HEK293T (cell line): ENCODE data around the gene AHDC1.
"Not testable (repeated sequence)": the region's sequence is repeated elsewhere in the genome, so short reads cannot be mapped to it uniquely, and the experiment has no call there.

ENCODE experiments used
- CTCF ChIA-PET: fragments of 350-600 bp; formaldehyde crosslinking; extraction: SDS; loops from one replicate; lab custom pipeline; 2021; ENCODE audit warnings: antibody characterized with exemption, inconsistent platforms; lab: Yijun Ruan, JAX
- POLR2A ChIA-PET: fragments of 350-600 bp; formaldehyde crosslinking; extraction: SDS; loops from one replicate; lab custom pipeline; 2020; ENCODE audit warnings: antibody characterized with exemption, inconsistent platforms; lab: Yijun Ruan, JAX
- DNase-seq: peaks from one replicate; pipeline ENCODE4 v3.0.0; 2012; ENCODE audit warnings: mixed read lengths; ENCODE audit errors: extremely low spot score
- ARNT ChIP-seq: fragments of 450-650 bp; IDR thresholded peaks from 2 replicates; pipeline ENCODE4 v1.6.1; 2017; ENCODE audit warnings: mild to moderate bottlenecking
- BHLHE40 ChIP-seq: fragments of 450-650 bp; IDR thresholded peaks from 2 replicates; pipeline ENCODE4 v1.6.1; 2016; ENCODE audit warnings: mild to moderate bottlenecking, moderate library complexity, borderline replicate concordance
- CTBP1 ChIP-seq: fragments of 450-650 bp; IDR thresholded peaks from 2 replicates; pipeline ENCODE4 v1.6.1; 2016; ENCODE audit warnings: borderline replicate concordance
- ELF4 ChIP-seq: fragments of 450-650 bp; IDR thresholded peaks from 2 replicates; pipeline ENCODE4 v1.6.1; 2017; ENCODE audit warnings: antibody characterized with exemption
- FOXA1 ChIP-seq: fragments of 450-650 bp; IDR thresholded peaks from 2 replicates; pipeline ENCODE4 v1.6.1; 2016; ENCODE audit warnings: mild to moderate bottlenecking
- FOXK2 ChIP-seq: fragments of 450-650 bp; IDR thresholded peaks from 2 replicates; pipeline ENCODE4 v1.6.1; 2016; ENCODE audit warnings: mild to moderate bottlenecking
- FOXM1 ChIP-seq: fragments of 450-650 bp; IDR thresholded peaks from 2 replicates; pipeline ENCODE4 v1.6.1; 2017; ENCODE audit warnings: mild to moderate bottlenecking, borderline replicate concordance
- HDGF ChIP-seq: fragments of 450-650 bp; IDR thresholded peaks from 2 replicates; pipeline ENCODE4 v1.6.1; 2017; ENCODE audit warnings: antibody characterized with exemption, borderline replicate concordance
- L3MBTL2 ChIP-seq: fragments of 450-650 bp; conservative IDR thresholded peaks from 2 replicates; pipeline ENCODE4 v1.6.1; 2016; ENCODE audit warnings: mild to moderate bottlenecking
- LEF1 ChIP-seq: fragments of 450-650 bp; IDR thresholded peaks from 2 replicates; pipeline ENCODE4 v1.6.1; 2017; ENCODE audit warnings: mild to moderate bottlenecking, borderline replicate concordance
- NFRKB ChIP-seq: fragments of 450-650 bp; IDR thresholded peaks from 2 replicates; pipeline ENCODE4 v1.6.1; 2016; ENCODE audit warnings: mild to moderate bottlenecking, moderate library complexity
- PKNOX1 ChIP-seq: fragments of 450-650 bp; IDR thresholded peaks from 2 replicates; pipeline ENCODE4 v1.6.1; 2016
- SP1 ChIP-seq: fragments of 450-650 bp; IDR thresholded peaks from 2 replicates; pipeline ENCODE4 v1.6.1; 2017
- SUZ12 ChIP-seq: fragments of 450-650 bp; IDR thresholded peaks from 2 replicates; pipeline ENCODE4 v1.6.1; 2016; ENCODE audit warnings: mild to moderate bottlenecking
- TARDBP ChIP-seq: fragments of 450-650 bp; IDR thresholded peaks from 2 replicates; pipeline ENCODE4 v1.6.1; 2016
- ZNF384 ChIP-seq: fragments of 450-650 bp; IDR thresholded peaks from 2 replicates; pipeline ENCODE4 v1.6.1; 2016

AHDC1 gene

GRCh38 chr1:27633298-27633610 lies 29.3 kb upstream of the AHDC1 start:
- DNase-seq = no peak
- CTCF ChIA-PET = no interaction called here
- TF ChIP-seq TARDBP = no peak
- TF ChIP-seq SUZ12 = no peak
- TF ChIP-seq ZNF384 = no peak
- no peak for TF ChIP-seq NFRKB
- TF ChIP-seq FOXM1 = no peak
- TF ChIP-seq HDGF = no peak
- no peak for TF ChIP-seq ELF4
- TF ChIP-seq CTBP1 = no peak
- TF ChIP-seq FOXK2 = no peak
- TF ChIP-seq PKNOX1 = no peak
- TF ChIP-seq FOXA1 = no peak
- no peak for TF ChIP-seq L3MBTL2
- no peak for TF ChIP-seq SP1
- TF ChIP-seq ARNT = no peak
- POLR2A ChIA-PET = no interaction called here

GRCh38 chr1:27632387-27633297 lies 28.7 kb upstream of the AHDC1 start:
- DNase-seq = no peak
- ChIA-PET CTCF (no interaction called here), POLR2A (no interaction called here)
- TF ChIP-seq ZNF384 (no peak), FOXA1 (no peak), ARNT (no peak), NFRKB (no peak)

GRCh38 chr1:27630859-27631491 lies 27.0 kb upstream of the AHDC1 start:
- CTCF ChIA-PET = interaction anchor here (1.2 kb wide), 2 partner anchors 23 to 38 kb away, joined by 4 to 5 read pairs; no protein-coding TSS in a partner anchor
- TF ChIP-seq PKNOX1 (no peak), FOXM1 (no peak), BHLHE40 (no peak), TARDBP (no peak), NFRKB (no peak), FOXK2 (no peak), SUZ12 (no peak), LEF1 (no peak), ELF4 (no peak), L3MBTL2 (no peak), SP1 (no peak), ZNF384 (no peak)
- no peak for DNase-seq
- POLR2A ChIA-PET = no interaction called here

GRCh38 chr1:27628712-27629111 lies 24.8 kb upstream of the AHDC1 start:
- CTCF ChIA-PET = interaction anchor here (0.9 kb wide), 1 partner anchor 15 kb away, joined by 3 read pairs; no protein-coding TSS in a partner anchor
- TF ChIP-seq SUZ12 (no peak), FOXA1 (no peak), ZNF384 (no peak), BHLHE40 (no peak), LEF1 (no peak), NFRKB (no peak), ARNT (no peak)
- POLR2A ChIA-PET = no interaction called here
- DNase-seq = no peak

- POLR2A ChIA-PET, DNase-seq, CTCF ChIA-PET: not testable (repeated sequence)
These were observed 23.8 kb upstream of the AHDC1 start for GRCh38 chr1:27627733-27628132.

GRCh38 chr1:27627061-27627460 lies 23.1 kb upstream of the AHDC1 start:
- POLR2A ChIA-PET = no interaction called here
- TF ChIP-seq PKNOX1 (no peak), FOXK2 (no peak), NFRKB (no peak), SP1 (no peak), ZNF384 (no peak), BHLHE40 (no peak), SUZ12 (no peak), CTBP1 (no peak), FOXA1 (no peak), TARDBP (no peak)
- no peak for DNase-seq
- CTCF ChIA-PET = no interaction called here
